Adipose tissue (tissue), 3 donors: ENCODE data around the gene TBC1D23. TPM values are rescaled to one million over a fixed set of nuclear protein-coding genes. Genes with fewer than 3 reads are reported as not detected.
A peak's percentile ranks its signal among the peaks of the same experiment; 100 is the strongest.
"Not testable (repeated sequence)": the region's sequence is repeated elsewhere in the genome, so short reads cannot be mapped to it uniquely, and the experiment has no call there.

Source experiments
- H3K27ac ChIP-seq: one replicate; pipeline ENCODE4 v1.5.1; 2013; ENCODE audit warnings: low read depth, low read length
- WGBS, 3 donors: extraction: QIAGEN DNeasy Blood & Tissue Kit; methylation state at CpG; one replicate each; pipeline ENCODE4 v1.1.7; 2013; 5-methylcytosine and 5-hydroxymethylcytosine counted together
- polyA plus RNA-seq, 3 donors: library from polyadenylated mRNA; stranded (reverse); fragments of 200-250 nt; gene quantifications; one replicate each; pipeline ENCODE4 v1.2.3, GENCODE V29; 2013
- donor health status: healthy with polysubstance abuse.
- donor health status: Bipolar disorder and iron deficiency.
- donor health status: healthy.

Gene TBC1D23
- polyA plus RNA-seq, result 10 to 100 TPM; 11.1 to 29.0 (median 13.5) TPM

DNA sequence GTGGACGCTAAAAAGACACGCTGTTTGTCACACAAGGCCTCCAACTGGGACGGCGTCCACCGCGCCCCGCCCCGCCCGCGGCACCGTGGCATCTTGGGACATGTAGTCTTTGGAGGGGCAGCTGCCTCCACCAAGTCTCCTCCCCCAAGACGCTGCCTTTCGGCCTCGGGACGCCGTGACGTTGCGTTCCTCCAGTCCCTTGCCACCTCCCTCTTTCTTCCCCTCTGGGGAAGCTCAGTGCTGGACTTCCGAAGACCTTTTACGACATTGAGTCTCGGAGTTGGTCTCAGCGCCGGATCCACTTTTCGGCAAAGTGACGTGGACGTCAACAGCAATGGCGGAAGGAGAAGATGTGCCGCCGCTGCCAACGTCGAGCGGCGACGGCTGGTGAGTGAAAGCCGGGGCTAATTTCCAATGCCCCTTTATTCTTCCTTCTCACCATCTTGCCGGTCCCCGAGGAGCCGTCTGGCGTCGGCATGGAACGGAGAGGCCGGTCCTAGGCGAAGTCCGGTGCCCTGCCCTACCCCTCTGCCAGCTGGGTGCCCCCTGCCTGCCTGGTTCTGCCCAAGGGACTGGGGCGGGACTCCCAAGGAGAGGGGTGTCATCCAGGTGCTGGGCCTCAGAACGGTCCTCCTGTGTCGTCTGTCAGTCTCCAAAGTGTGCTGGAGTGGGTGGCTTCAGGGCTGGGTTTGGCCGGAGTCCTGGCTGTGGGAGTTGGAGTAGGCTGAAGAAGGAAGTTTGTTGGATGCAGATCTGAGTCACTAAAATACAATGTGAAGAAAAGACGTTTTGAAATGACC is at the start of gene TBC1D23:
Gene TBC1D23 (plus strand): TSS at position 308 of the 800 bp plus-strand sequence. CDS start 27 bp downstream, at position 335.
- peak within 1 kb of the TSS; percentile 80 for H3K27ac ChIP-seq
- 0% methylated on average over 49 of the region's 49 CpGs for WGBS, 3 donors

DNA sequence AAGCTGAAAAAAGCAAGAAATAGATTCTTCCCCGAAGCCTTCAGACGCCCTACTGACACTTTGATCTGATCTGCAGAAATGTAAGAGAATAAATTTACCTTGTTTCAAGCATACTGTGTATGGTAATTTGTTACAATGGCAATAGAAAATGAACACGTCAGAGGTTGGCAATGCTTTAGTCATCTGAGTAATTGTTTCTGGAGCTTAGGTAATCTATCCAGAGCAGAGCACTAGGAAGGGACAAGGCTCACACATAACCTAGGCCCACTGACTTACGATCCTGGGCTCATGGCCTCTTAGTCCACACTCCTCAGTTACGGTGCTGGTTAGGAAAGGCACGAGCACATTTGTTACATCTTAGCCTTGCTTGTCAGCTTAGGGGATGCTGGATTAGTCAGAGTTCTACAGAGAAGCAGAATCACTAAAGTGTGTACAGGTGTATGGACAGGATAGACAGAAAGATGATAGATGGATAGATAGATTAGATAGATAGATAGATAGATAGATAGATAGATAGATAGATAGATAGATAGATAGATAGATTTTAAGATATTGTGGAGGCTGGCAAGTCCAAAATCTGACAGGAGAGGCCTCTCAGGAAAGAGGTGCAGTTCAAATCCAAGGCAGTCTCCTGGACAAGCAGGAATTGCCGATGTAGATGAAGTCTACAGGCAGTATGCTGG is 46.8 kb upstream of the TBC1D23 start:
- no peak overlapping the region for H3K27ac ChIP-seq
- 85 to 94% (median 93%) methylated on average over 7 of the region's 7 CpGs for WGBS, 3 donors

DNA sequence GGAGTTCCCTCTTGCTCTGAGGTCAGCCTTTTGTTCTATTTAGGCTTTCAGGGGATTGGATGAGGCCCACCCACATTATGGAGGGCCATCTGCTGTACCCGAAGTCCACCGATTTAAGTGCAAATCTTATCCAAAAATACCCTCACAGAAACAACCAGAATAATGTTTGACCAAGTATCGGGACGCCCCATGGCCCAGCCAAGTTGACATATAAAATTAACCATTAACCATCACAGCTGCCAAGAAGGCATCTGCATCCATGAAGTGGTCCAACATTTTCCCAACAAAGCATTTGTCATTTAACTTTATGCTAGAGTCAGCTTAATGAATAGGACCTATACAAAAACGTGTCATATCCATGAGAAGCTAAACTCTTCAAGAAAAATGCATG is 46.2 kb upstream of the TBC1D23 start:
- H3K27ac ChIP-seq, result no peak overlapping the region
- WGBS, 3 donors, result 53 to 91% (median 90%) methylated on average over 5 of the region's 5 CpGs

DNA sequence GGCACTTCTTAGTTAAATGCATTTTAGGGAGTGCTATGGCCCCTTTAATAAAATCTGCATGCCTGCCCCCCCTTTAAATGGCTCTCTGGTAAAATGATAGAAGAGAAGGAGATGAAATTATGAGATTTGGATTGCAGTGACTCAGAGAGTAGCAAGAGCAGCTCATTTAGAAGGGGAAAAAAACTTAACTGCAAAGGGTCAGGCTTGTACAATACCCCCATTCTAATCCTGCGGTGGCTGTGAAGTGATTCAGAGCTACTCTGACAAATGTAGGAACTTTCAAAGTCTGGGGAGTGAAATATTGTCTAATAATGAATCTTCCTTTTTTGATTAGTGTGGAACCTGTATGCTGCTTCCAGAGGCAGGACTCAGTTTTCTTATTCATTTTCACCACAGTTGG is 44.1 kb upstream of the TBC1D23 start:
- H3K27ac ChIP-seq, result no peak overlapping the region
- WGBS, 3 donors, result 48 to 95% (median 87%) methylated on average over 1 of the region's 1 CpG

DNA sequence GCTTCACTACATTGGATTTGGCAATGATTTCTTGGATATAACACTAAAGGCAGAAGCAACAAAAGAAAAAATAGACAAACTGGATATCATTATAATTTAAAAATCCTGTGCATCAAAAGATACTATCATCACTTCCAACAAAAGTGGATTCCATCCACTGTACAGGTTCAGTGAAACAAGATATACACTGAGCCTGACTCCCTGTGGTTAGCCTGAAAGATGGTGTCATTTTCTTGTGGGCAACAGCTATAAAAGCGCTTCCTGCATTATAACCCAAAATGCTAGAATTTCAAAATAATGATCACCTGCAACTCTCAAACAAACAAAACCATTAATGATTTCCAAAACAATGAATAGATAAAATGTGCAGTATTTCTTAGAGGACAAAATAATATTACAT is 39.6 kb upstream of the TBC1D23 start:
- H3K27ac ChIP-seq, result no peak overlapping the region
- WGBS, 3 donors, result 91 to 100% (median 97%) methylated on average over 1 of the region's 1 CpG

DNA sequence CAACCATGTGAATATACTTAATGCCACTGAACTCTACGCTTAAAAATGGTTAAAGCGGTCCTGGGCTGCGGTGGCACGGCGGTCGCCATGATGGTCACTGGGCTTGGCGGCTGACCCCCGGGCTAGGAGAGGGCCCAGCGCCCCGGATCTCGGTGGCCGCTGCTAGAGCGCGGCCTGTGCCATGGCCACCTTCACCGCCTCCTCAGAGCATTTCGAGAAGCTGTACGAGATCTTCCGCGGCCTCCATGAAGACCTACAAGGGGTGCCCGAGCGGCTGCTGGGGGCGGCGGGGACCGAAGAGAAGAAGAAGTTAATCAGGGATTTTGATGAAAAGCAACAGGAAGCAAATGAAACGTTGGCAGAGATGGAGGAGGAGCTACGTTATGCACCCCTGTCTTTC is 35.6 kb upstream of the TBC1D23 start:
- WGBS, 3 donors, result 92 to 94% (median 94%) methylated on average over 26 of the region's 26 CpGs
- no peak overlapping the region for H3K27ac ChIP-seq

DNA sequence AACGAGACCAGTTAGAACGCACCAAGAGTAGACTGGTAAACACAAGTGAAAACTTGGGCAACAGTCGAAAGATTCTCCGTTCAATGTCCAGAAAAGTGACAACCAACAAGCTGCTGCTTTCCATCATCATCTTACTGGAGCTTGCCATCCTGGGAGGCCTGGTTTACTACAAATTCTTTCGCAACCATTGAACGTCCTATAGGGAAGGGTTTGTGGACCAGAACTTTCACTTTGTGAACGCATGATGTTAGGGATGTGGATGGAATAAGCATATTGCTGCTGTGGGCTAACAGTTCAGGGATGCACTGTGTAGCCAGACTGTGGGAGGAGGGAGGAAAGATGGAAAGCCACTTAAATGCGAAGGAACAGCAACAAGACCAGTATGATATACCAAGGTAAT is 34.9 kb upstream of the TBC1D23 start:
- no peak overlapping the region for H3K27ac ChIP-seq
- 88 to 93% (median 90%) methylated on average over 8 of the region's 8 CpGs for WGBS, 3 donors

DNA sequence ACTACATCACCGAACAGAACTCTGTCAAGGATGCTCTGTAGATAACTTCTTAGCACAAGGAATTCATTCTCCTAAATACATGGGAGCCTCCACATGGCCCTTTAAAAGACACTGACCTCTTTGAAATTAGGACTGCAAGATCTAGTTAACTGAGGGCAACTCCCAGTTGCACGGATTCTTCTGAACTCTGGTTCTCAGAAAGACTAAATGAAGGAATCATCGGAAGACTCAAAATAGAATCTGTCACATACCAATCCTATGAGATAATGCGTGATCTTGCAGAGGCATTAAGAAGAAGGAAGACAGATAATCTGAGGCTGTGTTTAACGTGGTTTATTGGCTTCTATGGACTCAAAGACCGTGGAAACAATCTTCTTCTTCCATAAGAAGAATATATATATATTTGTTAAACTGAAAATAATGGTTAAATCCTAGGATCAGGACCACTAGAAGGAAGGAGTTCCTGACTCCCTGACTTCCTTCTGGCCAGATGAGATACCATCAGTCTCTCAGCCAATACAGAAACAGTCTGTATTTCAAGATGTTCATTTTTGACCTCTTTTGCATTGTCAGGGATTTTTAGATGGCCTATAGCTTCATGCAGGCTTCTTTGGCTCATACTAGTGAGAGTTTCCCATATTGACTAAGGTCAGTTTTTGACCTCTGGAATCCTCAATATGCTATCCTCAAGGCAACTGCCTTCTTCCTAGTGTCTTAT is 33.9 kb upstream of the TBC1D23 start:
- H3K27ac ChIP-seq, result no peak overlapping the region
- WGBS, 3 donors, result 60 to 69% (median 65%) methylated on average over 6 of the region's 6 CpGs

DNA sequence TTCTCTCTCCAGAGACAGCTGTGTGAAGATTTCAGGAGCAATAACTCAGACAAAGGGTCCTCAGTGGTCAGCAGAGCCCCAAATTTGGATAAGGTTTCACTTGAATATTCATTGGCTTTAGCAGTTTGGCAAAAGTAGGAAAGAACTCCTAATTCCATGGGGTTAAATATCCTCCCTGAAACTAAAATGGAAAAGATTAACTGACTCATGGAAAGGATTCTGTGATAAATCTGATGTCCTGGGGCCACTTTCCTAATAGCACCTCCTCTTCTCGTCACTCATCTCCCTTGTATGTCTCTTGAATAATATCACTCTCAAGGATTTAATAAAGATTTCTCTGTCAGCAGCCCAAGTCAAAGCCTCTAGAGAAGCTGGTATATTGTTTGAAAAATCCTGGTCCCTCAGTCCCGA is 33.3 kb upstream of the TBC1D23 start:
- WGBS, 3 donors, result 63 to 90% (median 75%) methylated on average over 2 of the region's 2 CpGs

DNA sequence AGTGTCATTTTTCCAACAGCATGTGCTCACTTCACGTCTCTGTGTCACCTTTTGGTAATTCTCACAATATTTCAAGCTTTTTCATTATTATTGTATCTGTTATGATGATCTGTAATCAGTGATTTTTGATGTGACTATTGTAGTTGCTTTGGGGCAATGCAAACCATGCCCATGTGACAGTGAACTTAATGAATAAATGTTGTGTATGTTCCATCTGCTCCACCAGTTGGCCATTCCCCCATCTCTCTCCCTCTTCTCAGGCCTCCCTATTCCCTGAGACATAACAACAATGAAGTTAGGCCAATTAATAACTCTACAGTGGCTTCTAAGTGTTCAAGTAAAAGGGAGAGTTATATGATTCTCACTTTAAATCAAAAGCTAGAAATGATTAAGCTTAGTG is 32.5 kb upstream of the TBC1D23 start:
- H3K27ac ChIP-seq, result no peak overlapping the region
- WGBS, 3 donors, result 77 to 95% (median 91%) methylated on average over 1 of the region's 1 CpG

More for the DNA sequence above, 33.3 kb upstream of the TBC1D23 start:
- no peak overlapping the region for H3K27ac ChIP-seq

DNA sequence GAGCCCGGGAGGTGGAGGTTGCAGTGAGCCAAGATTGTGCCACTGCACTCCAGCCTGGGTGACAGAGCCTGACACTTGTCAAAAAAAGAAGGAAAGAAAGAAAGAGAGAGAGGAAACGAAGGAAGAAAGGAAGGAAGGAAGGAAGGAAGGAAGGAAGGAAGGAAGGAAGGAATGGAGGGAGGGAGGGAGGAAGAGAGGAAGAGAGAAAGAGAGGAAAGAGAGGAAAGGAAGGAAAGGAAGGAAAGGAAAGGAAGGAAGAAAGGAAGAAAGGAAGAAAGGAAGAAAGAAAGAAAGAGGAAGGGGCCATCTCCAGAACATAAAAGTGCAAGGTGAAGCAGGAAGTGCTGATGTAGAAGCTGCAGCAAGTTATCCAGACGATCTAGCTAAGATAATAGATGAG is 31.6 kb upstream of the TBC1D23 start:
- H3K27ac ChIP-seq, result not testable (repeated sequence)
- 80 to 85% (median 83%) methylated on average over 3 of the region's 3 CpGs for WGBS, 3 donors

DNA sequence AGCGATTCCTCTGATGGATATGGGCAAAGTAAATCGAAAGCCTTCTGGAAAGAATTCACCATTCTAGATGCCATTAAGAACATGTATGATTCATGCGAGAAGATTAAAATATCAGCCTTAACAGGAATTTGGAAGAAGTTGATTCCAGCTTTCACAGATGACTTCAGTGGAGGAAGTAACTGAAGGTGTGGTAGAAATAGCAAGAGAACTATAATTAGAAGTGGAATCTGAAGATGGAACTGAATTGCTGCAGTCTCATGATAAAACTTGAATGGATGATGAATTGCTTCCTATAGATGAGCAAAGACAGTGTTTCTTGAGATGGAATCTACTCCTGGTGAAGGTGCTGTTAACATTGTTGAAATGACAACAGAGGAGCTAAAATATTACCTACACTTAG is 30.1 kb upstream of the TBC1D23 start:
- WGBS, 3 donors, result 94 to 99% (median 98%) methylated on average over 3 of the region's 3 CpGs
- no peak overlapping the region for H3K27ac ChIP-seq

DNA sequence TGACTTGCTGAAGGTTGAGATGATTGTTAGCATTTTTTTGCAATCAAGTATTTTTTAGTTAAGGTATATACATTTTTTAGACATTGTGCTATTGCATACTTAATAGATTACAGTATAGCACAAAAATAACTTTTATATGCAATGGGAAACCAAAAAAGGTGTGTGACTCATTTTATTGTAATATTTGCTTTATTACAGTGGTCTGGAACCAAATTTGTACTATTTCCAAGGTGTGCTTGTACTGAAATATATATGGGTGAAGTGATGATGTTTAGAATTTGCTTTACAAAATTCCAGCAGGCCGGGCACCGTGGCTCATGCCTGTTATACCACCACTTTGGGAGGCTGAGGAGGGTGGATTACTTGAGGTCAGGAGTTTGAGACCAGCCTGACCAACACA is 29.1 kb upstream of the TBC1D23 start:
- 89 to 100% (median 98%) methylated on average over 2 of the region's 2 CpGs for WGBS, 3 donors
- H3K27ac ChIP-seq, result no peak overlapping the region

DNA sequence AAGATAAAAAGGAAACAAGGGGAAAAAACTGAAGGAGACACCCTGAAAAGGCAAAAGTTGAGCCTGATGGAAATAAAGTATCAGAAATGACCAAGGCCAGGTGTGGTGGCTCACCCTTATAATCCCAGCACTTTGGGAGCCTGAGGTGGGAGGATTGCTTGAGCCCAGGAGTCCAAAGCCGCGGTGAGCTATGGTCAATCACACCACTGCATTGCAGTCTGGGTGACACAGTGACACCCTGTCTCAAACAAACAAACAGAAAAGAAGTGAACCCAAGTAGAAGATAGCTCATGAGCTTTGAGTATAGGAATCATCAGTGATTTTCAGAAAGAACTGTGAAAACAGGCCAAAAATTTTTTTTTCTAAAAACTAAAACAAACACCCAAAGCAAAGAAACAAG is 26.4 kb upstream of the TBC1D23 start:
- no peak overlapping the region for H3K27ac ChIP-seq
- WGBS, 3 donors, result 86 to 98% (median 86%) methylated on average over 2 of the region's 2 CpGs

DNA sequence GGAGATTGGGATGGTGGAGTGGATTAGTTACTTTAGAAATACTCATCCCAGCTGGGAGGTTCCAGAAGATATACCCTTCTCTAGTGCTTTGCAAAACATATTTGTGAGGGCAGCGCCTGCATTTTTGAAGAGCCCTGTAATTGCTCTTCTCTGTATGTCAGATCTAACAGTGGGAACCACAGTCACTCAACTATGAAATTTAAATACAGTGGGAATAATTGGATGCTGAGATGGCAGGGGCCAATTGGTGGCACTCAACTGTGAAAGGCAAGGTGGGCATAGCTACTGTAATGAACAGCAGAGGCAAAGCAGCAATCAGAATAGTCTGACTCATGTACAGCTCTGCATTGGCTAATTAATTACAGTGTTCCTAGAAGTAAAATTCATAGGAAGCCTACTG is 22.2 kb upstream of the TBC1D23 start:
- no peak overlapping the region for H3K27ac ChIP-seq
- 96 to 100% (median 96%) methylated on average over 1 of the region's 1 CpG for WGBS, 3 donors

DNA sequence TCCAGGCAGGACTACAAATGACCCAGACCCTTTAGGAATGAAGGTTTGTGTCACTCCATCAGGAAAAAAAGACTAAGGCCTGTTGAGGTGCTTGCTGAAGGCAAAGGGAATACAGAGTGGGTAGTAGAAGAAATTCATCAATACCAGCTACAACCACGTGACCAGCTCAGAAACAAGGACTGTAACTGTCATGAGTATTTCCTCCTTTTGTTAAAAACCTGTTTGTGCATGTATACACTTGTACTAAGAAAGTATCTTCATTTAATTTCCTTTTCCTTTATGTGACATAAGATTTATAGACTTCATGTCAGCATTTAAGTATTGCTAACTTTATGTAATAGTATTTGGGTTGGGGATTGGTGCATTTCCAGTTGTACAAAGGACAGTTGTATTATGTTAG is 18.3 kb upstream of the TBC1D23 start:
- H3K27ac ChIP-seq, result not testable (repeated sequence)
- WGBS, 3 donors, result 59 to 69% (median 67%) methylated on average over 1 of the region's 1 CpG

DNA sequence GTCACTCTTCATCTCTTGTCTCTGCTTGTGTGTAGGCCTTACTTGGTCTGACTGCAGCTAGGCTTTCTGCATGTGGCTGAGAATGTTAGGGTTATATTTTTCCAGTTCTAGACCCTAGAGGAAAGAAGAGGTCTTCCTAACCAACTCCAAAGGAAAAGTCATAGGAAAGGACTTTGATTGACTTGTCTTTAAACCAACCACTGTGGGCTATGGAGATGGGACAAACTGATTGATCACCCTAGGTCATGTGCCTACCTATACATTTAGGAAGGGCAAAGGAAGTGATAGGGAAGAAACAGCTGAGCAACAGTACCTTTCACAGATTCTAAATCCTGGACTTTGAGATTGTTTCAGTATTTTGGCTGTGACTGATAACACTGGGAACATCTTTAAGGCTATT is 16.5 kb upstream of the TBC1D23 start:
- H3K27ac ChIP-seq, result no peak overlapping the region

DNA sequence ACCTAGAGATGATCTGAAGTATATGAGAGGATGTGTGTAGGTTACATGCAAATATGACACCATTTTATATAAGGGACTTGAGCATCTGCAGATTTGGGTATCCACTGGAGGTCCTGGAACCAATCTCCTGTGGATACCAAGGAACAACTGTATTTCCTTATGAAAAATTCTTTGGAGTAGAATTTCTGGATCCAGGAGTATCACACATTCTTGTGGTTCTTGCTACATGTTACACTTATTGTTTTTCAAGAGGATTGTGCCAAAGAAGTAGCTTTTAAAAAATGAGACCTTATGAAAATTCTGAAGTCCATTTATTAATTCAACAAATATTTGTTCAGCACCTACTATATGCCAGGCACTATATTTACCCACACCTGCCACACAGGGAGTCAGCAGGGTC is 15.7 kb upstream of the TBC1D23 start:
- H3K27ac ChIP-seq, result no peak overlapping the region

DNA sequence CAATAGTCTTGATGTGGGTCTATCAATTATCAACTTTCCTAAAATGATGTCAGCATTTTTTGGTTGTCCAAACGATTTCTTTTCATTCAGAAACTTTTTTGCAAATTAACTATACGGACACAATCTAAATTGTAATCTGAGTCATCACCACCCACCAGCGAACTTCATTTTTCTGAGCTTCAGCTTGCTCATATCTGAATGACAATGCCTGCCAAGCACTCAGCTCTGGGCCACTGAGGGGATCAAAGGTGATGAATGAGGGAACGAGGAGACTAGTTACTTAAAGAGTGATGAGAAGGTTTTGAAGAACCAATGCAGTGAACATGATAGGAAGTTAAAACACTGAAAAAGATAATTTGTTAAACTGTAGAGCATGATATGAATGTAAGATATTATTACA is 14.9 kb upstream of the TBC1D23 start:
- H3K27ac ChIP-seq, result no peak overlapping the region
- whole genome bisulfite sequencing, 3 donors, result 50 to 54% (median 51%) methylated on average over 4 of the region's 4 CpGs

DNA sequence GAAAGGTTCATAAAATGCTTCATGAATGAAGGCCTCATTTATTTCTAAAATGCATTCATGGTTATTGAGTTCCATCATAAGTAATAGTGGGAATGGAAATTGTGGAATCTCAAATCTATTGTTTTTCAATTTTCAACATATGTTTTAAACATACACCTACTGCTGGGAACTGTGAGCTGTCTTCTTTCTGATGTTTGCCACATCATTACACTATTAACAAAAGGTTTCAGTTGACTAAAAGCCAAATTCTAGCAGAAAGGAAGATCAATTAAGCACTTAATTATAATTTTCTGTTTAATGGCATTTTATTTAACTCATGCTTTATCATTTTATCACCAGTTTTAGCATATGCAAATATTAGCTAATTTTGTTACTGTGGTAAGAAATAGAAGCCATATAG is 13.8 kb upstream of the TBC1D23 start:
- H3K27ac ChIP-seq, result no peak overlapping the region
